HUES6 (cell line): ENCODE data around the gene STIM1.
"Not testable (repeated sequence)": the region's sequence is repeated elsewhere in the genome, so short reads cannot be mapped to it uniquely, and the experiment has no call there.

Experiments
- H3K27ac ChIP-seq: 2 replicates; pipeline ENCODE4 v1.7.0; 2013; ENCODE audit warnings: low read depth, mild to moderate bottlenecking, low read length, inconsistent platforms
- H3K27me3 ChIP-seq: 2 replicates; pipeline ENCODE4 v1.6.1; 2013; ENCODE audit warnings: low read length; ENCODE audit not compliant: control insufficient read depth, insufficient read depth
- H3K36me3 ChIP-seq: 2 replicates; pipeline ENCODE4 v1.6.1; 2013; ENCODE audit warnings: low read length; ENCODE audit not compliant: control insufficient read depth, insufficient read depth
- H3K4me1 ChIP-seq: 2 replicates; pipeline ENCODE4 v1.6.1; 2013; ENCODE audit warnings: low read length; ENCODE audit not compliant: control insufficient read depth, insufficient read depth
- H3K4me3 ChIP-seq: 2 replicates; pipeline ENCODE4 v1.5.1; 2013; ENCODE audit warnings: low read depth, low read length
- H3K9ac ChIP-seq: one replicate; pipeline ENCODE4 v1.6.1; 2013; ENCODE audit warnings: mild to moderate bottlenecking, low read length
- H3K9me3 ChIP-seq: 2 replicates; pipeline ENCODE4 v1.6.1; 2013; ENCODE audit warnings: low read depth, low read length; ENCODE audit not compliant: control insufficient read depth, insufficient read depth

STIM1 gene

GRCh38 chr11:3854977-3855807 lies at the start of gene STIM1:
Gene STIM1, plus strand, starts transcription at chr11:3855664. Its CDS starts 607 bp downstream, at chr11:3856271.
- peaks cover 6% of the 10 kb centered on the region; the same call in 1 of the 2 replicates for H3K27me3 ChIP-seq
- H3K9me3 ChIP-seq = no peaks in the 10 kb centered on the region
- peak within 1 kb of the TSS; percentile 76 for H3K9ac ChIP-seq
- peaks cover 43% of the 10 kb centered on the region for H3K4me1 ChIP-seq
- peak within 1 kb of the TSS; percentile 75 for H3K4me3 ChIP-seq
- H3K36me3 ChIP-seq = no peaks in the 10 kb centered on the region
- peak within 1 kb of the TSS; percentile 55; the same call in 1 of the 2 replicates for H3K27ac ChIP-seq

GRCh38 chr11:3807909-3808860 lies 47.3 kb upstream of the STIM1 start, which contains the start of gene PGAP2:
Gene PGAP2, plus strand, starts transcription at chr11:3808560. Its CDS starts 2,700 bp downstream, at chr11:3811260.
- Histone ChIP-seq H3K4me1 (peaks cover 3% of the 10 kb centered on the region; the same call in 1 of the 2 replicates), H3K4me3 (peak within 1 kb of the TSS; percentile 92), H3K9me3 (no peaks in the 10 kb centered on the region), H3K36me3 (0 out of 2 replicates have a peak, but pooled peaks cover 4% of the 10 kb centered on the region), H3K27me3 (no peaks in the 10 kb centered on the region), H3K9ac (peak within 1 kb of the TSS; percentile 74), H3K27ac (peak within 1 kb of the TSS; percentile 63; the same call in 1 of the 2 replicates)

- Histone ChIP-seq H3K4me1 (peaks cover 3% of the 10 kb centered on the region; the same call in 1 of the 2 replicates), H3K27ac (peak overlapping the region; percentile 63; the same call in 1 of the 2 replicates), H3K9me3 (no peaks in the 10 kb centered on the region), H3K27me3 (no peaks in the 10 kb centered on the region), H3K4me3 (peak overlapping the region; percentile 92), H3K9ac (peak overlapping the region; percentile 74), H3K36me3 (0 out of 2 replicates have a peak, but pooled peaks cover 4% of the 10 kb centered on the region)
These were observed 46.4 kb upstream of the STIM1 start for GRCh38 chr11:3808861-3809623.

GRCh38 chr11:3809624-3809928 lies 45.9 kb upstream of the STIM1 start:
- H3K27me3 ChIP-seq = no peaks in the 10 kb centered on the region
- H3K4me3 ChIP-seq = no peak overlapping the region
- no peaks in the 10 kb centered on the region for H3K9me3 ChIP-seq
- H3K27ac ChIP-seq = no peak overlapping the region
- H3K36me3 ChIP-seq = 0 out of 2 replicates have a peak, but pooled peaks cover 4% of the 10 kb centered on the region
- H3K9ac ChIP-seq = no peak overlapping the region
- peaks cover 3% of the 10 kb centered on the region; the same call in 1 of the 2 replicates for H3K4me1 ChIP-seq

- H3K27me3 ChIP-seq = no peaks in the 10 kb centered on the region
- H3K27ac ChIP-seq = no peak overlapping the region
- H3K9me3 ChIP-seq = no peaks in the 10 kb centered on the region
- H3K4me3 ChIP-seq = no peak overlapping the region
- H3K36me3 ChIP-seq = 0 out of 2 replicates have a peak, but pooled peaks cover 4% of the 10 kb centered on the region
- H3K4me1 ChIP-seq = peaks cover 3% of the 10 kb centered on the region; the same call in 1 of the 2 replicates
- H3K9ac ChIP-seq = no peak overlapping the region
These were observed 45.0 kb upstream of the STIM1 start for GRCh38 chr11:3810446-3810845.

GRCh38 chr11:3810951-3811350 lies 44.5 kb upstream of the STIM1 start:
- no peak overlapping the region for H3K4me3 ChIP-seq
- H3K36me3 ChIP-seq = 0 out of 2 replicates have a peak, but pooled peaks cover 4% of the 10 kb centered on the region
- no peaks in the 10 kb centered on the region for H3K27me3 ChIP-seq
- peaks cover 3% of the 10 kb centered on the region; the same call in 1 of the 2 replicates for H3K4me1 ChIP-seq
- no peaks in the 10 kb centered on the region for H3K9me3 ChIP-seq
- H3K9ac ChIP-seq = no peak overlapping the region
- H3K27ac ChIP-seq = no peak overlapping the region

GRCh38 chr11:3814832-3815231 lies 40.6 kb upstream of the STIM1 start:
- not testable (repeated sequence) for H3K27me3 ChIP-seq, H3K36me3 ChIP-seq, H3K9me3 ChIP-seq, H3K4me3 ChIP-seq, H3K27ac ChIP-seq, H3K9ac ChIP-seq, H3K4me1 ChIP-seq

- Histone ChIP-seq H3K27me3 (no peaks in the 10 kb centered on the region), H3K4me1 (peaks cover 5% of the 10 kb centered on the region; the same call in 1 of the 2 replicates), H3K27ac (no peak overlapping the region), H3K36me3 (0 out of 2 replicates have a peak, but pooled peaks cover 4% of the 10 kb centered on the region), H3K9ac (no peak overlapping the region), H3K4me3 (no peak overlapping the region), H3K9me3 (no peaks in the 10 kb centered on the region)
These were observed 39.6 kb upstream of the STIM1 start for GRCh38 chr11:3815845-3816244.

- no peaks in the 10 kb centered on the region for H3K27me3 ChIP-seq
- no peak overlapping the region for H3K4me3 ChIP-seq
- no peaks in the 10 kb centered on the region for H3K9me3 ChIP-seq
- peaks cover 5% of the 10 kb centered on the region; the same call in 1 of the 2 replicates for H3K4me1 ChIP-seq
- no peaks in the 10 kb centered on the region for H3K36me3 ChIP-seq
- no peak overlapping the region for H3K9ac ChIP-seq
- H3K27ac ChIP-seq = no peak overlapping the region
These were observed 38.8 kb upstream of the STIM1 start for GRCh38 chr11:3816673-3817072.

- Histone ChIP-seq H3K4me1 (peaks cover 5% of the 10 kb centered on the region; the same call in 1 of the 2 replicates), H3K4me3 (no peak overlapping the region), H3K9ac (no peak overlapping the region), H3K36me3 (no peaks in the 10 kb centered on the region), H3K9me3 (no peaks in the 10 kb centered on the region), H3K27ac (no peak overlapping the region), H3K27me3 (no peaks in the 10 kb centered on the region)
These were observed 38.2 kb upstream of the STIM1 start for GRCh38 chr11:3817181-3817800.
